Astrocyte of the cerebellum (primary cell): Measurements from ENCODE around the gene CDIPT.

Experiments used
- DNase-seq: peaks from one replicate; pipeline ENCODE4 v3.0.0-alpha.2; 2011; ENCODE audit warnings: low read depth
- H3K4me3 ChIP-seq: 2 replicates; pipeline ENCODE4 v1.5.1; 2011; ENCODE audit warnings: mild to moderate bottlenecking, low read depth, low read length, moderate library complexity
- in situ Hi-C: cut with HindIII; loops from 2 replicates; pipeline ENCODE4 v1.10.0; 2017; ENCODE audit warnings: low sequenced_read_pairs
- TF ChIP-seq, protein P1 (sequence below): IDR thresholded peaks from 2 replicates; pipeline ENCODE4 v1.5.1; 2012; ENCODE audit warnings: low read length, low read depth, moderate library complexity, mild to moderate bottlenecking; ENCODE audit errors: missing control alignments

CDIPT gene

DNA sequence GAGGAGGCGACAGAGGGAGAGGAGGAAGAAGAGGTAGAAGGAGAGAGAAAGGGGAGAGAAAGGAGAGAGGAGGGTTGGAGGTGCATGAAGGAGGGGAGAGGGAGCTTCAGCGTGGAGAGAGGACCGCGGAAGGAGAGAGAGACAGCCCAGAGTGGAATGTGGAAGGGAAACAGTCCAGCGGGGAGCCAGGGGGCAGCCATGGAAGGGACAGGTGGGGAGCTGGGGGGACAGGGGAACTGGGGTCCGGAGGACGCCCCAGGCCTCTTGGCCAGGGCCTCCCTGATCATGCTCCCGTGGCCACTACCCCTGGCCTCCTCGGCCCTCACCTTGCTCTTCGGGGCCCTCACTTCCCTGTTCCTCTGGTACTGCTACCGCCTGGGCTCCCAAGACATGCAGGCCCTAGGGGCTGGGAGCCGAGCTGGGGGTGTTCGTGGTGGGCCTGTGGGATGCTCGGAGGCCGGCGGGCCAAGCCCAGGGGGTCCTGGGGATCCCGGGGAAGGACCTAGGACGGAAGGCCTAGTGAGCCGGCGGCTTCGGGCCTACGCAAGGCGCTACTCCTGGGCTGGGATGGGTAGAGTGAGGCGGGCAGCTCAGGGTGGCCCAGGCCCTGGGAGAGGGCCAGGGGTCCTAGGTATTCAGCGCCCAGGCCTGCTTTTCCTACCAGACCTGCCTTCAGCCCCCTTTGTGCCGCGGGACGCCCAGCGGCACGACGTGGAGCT, 38.0 kb upstream of the CDIPT start:
- in situ Hi-C loops = no loop called here
- no peak for DNase-seq
- peak overlapping the region; percentile 55 for H3K4me3 ChIP-seq
- TF ChIP-seq, protein P1, sequence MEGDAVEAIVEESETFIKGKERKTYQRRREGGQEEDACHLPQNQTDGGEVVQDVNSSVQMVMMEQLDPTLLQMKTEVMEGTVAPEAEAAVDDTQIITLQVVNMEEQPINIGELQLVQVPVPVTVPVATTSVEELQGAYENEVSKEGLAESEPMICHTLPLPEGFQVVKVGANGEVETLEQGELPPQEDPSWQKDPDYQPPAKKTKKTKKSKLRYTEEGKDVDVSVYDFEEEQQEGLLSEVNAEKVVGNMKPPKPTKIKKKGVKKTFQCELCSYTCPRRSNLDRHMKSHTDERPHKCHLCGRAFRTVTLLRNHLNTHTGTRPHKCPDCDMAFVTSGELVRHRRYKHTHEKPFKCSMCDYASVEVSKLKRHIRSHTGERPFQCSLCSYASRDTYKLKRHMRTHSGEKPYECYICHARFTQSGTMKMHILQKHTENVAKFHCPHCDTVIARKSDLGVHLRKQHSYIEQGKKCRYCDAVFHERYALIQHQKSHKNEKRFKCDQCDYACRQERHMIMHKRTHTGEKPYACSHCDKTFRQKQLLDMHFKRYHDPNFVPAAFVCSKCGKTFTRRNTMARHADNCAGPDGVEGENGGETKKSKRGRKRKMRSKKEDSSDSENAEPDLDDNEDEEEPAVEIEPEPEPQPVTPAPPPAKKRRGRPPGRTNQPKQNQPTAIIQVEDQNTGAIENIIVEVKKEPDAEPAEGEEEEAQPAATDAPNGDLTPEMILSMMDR = no peak

DNA sequence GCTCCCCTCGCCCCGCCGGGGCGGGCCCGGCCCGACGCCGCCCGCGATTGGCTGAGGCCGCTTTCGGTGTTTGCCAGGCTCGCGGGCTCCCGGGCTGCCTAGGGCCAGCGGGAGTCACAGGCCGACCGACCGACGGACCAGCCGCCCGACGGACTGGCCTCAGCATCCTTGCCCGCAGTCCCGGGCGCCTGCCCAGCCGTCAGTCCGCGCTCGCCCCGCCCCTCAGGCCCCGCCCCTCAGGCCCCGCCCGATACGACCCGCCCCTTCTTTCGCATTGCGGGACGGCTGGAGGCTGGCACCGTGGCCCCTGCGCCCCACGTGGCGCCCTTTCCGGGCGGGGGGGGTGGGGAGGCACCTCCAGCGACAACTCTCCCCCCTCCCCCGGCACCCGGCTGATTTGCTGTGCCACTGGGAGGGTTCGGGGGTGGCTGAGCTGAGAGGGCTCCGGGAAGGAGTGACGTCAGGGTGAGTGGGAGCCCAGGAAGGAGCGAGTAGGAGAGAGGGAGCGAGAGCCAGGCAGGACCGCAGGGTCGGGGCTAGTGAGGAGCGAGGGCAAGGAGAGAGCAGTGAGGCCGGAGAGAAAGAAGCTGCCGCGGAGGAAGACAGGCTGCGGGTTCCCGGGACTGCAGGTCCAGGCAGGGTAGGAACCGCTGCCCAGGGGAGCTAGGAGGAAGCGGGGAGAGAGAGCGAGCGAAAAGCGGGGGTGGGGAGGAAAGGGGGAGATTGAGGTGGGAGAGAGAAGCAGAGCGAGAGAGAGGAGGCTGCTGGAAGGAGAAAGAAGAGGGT, 37.3 kb upstream of the CDIPT start, which contains the start of gene ASPHD1:
TSS of gene ASPHD1 (plus strand) at position 387 of the 786 bp plus-strand sequence. CDS start 484 bp downstream, outside the sequence.
- TF ChIP-seq, protein P1 = no peak
- peak within 1 kb of the TSS; percentile 55 for H3K4me3 ChIP-seq
- DNase-seq = no peak
- in situ Hi-C loops = no loop called here

DNA sequence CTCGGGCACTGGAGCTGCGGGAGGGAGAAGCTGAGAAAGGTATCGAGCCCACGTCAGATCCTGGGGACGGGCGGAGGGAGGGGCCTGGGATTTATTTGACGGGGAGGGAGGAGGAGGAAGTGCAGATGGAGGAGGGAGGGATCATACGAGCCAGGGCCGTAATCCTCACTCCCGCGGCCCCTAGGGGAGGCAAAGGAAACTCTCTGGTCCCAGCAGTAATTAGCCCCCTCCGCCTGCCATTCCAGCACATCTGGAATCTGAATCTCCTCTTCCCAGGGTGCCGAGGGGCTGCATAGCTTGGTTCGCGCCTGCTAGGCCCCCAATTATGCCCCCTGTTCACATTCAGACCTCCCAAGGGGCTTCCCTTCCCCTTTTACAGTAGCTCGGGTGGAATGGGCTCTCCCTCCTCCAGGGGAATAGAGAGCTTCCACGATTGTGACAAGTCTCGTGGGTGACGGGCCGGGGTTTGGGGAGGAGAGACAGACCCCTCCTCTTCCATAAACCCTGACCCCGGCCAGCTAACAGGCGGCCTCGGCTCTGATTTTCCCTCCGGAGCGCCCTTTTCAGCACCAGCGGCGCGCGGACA, 36.6 kb upstream of the CDIPT start, which contains the start of gene SEZ6L2:
TSS of gene SEZ6L2 (minus strand) at position 35 of the 586 bp plus-strand sequence. CDS start 531 bp downstream, outside the sequence.
- in situ Hi-C loops = no loop called here
- DNase-seq = peak; percentile 35
- peak within 1 kb of the TSS; percentile 55 for H3K4me3 ChIP-seq
- TF ChIP-seq, protein P1 = peak; percentile 16

DNA sequence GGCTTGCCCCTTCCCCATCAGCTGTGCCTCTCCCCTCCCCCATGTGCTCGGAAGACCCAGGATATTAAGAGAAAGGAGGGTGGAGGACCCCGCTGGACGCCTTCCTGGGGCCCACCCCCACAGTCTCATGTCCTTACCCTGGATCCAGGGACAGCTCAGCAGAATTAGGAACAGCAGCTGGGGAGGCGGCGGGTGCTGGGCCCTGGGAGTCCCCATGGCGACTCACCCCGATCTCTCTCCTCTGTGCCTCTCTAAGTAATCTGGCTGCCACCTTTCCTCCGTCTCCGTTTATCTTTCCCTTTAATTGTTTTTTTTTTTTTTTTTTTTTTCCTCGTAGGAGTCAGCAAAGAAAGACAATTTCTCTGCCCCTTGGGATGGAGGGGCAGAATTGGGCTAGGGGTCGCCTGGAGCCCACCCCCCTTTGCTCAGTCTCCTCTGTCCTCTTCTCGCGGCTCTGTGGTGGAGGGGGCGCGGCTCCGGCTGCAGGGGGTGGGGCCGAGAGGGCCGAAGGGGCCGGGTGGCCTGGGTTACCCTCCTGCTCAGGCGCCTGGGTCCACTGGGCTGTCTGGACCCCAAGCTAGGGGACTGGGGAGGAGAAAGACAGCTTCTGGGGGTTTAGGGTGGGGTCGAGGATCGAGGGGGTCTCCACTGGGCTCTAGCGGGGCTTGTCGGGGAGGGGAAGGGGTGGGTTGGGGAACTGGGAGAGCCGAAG, 35.9 kb upstream of the CDIPT start:
- peak overlapping the region; percentile 55 for H3K4me3 ChIP-seq
- DNase-seq = no peak
- in situ Hi-C loops = no loop called here
- TF ChIP-seq, protein P1 = no peak

DNA sequence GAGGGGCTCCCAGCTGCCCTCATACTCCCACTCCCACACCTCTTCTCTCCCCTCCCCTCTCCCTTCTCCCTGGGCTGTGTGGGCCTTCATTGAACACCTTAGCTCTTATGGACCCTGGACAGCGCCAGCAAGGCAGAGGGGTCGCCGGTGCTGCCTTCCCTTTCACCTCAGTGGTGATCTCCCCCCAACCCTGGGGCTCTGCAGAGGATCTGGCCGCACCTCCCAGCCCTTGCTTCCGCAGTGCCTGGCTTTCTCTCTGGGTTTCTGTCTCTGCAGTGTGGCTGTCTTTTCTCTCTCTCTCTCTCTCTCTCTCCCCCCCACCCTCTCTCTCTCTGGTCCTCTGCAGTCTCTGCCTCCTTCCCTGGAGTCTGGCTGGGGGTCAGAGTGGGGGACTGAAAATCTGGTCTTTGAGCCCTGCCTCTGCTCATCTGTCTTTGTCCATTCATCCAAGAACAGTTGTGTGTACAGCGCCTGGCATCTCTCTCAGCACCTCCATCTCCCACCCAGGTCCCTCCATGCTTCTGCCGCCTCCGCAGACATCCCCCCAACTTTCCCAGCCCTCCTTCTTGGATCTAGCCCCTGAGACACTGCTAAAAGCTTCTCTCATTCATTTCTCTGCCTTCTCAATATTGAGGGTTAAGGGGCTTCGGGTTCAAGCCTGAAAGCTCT, 35.2 kb upstream of the CDIPT start:
- no peak for DNase-seq
- TF ChIP-seq, protein P1 = no peak
- H3K4me3 ChIP-seq = peak overlapping the region; percentile 55
- in situ Hi-C loops = no loop called here

DNA sequence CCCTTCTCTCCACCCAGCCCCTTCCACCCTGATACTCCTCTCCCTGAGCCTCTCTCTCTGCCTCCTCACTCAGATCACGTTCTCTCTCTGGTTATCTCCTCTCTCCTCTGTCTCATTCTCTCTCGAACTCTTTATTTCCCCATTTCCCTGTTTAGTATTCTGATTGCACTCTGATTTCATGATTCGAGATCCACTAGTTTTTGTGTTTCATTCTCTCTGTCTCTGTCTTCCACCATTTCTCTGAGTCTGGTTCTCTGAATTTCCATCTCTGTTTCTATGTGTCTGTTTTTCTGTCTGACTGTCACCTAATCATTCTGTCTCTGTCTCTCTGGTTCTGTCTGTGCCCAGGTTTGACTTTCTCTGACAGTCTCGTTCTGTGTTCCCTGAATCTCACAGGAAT, 34.3 kb upstream of the CDIPT start:
- TF ChIP-seq, protein P1 = no peak
- in situ Hi-C loops = no loop called here
- DNase-seq = no peak
- H3K4me3 ChIP-seq = no peak overlapping the region
